Smooth muscle cell (in vitro differentiated cells): Measurements from ENCODE around the gene SYT7. TPM values are rescaled to one million over a fixed set of nuclear protein-coding genes. Genes with fewer than 3 reads are reported as not detected.

Experiments used
- DNase-seq: peaks from one replicate; lab custom pipeline; 2025; ENCODE audit not compliant: unreplicated experiment; lab: John Stamatoyannopoulos, UW
- H2AFZ ChIP-seq: fragments of 200-600 bp; sonication (generic); 2 replicates; pipeline ENCODE4 v1.6.0; 2016; ENCODE audit warnings: antibody characterized with exemption, low read depth, mild to moderate bottlenecking
- H3F3A ChIP-seq: fragments of 200-600 bp; sonication (generic); 2 replicates; pipeline ENCODE4 v1.6.0; 2017; ENCODE audit warnings: antibody characterized with exemption, low read depth
- H3K27ac ChIP-seq: fragments of 200-600 bp; sonication (generic); 2 replicates; pipeline ENCODE4 v1.5.1; 2016; ENCODE audit warnings: low read depth, mild to moderate bottlenecking
- H3K27me3 ChIP-seq: fragments of 200-600 bp; sonication (generic); 2 replicates; pipeline ENCODE4 v1.6.1; 2016; ENCODE audit warnings: low read depth, mild to moderate bottlenecking
- H3K36me3 ChIP-seq: fragments of 200-600 bp; sonication (generic); 2 replicates; pipeline ENCODE4 v1.5.1; 2016; ENCODE audit warnings: low read depth
- H3K4me1 ChIP-seq: fragments of 200-600 bp; sonication (generic); 2 replicates; pipeline ENCODE4 v1.5.1; 2016; ENCODE audit warnings: low read depth
- H3K4me2 ChIP-seq: fragments of 200-600 bp; sonication (generic); 2 replicates; pipeline ENCODE4 v1.6.0; 2016; ENCODE audit warnings: mild to moderate bottlenecking
- H3K4me3 ChIP-seq: fragments of 200-600 bp; sonication (generic); 2 replicates; pipeline ENCODE4 v1.5.1; 2016; ENCODE audit warnings: mild to moderate bottlenecking
- H3K79me2 ChIP-seq: fragments of 200-600 bp; sonication (generic); 2 replicates; pipeline ENCODE4 v1.6.0; 2016; ENCODE audit warnings: low read depth, mild to moderate bottlenecking
- H3K9ac ChIP-seq: fragments of 200-600 bp; sonication (generic); 2 replicates; pipeline ENCODE4 v1.6.0; 2016; ENCODE audit warnings: low read depth
- H3K9me3 ChIP-seq: fragments of 200-600 bp; sonication (generic); replicated peaks from 2 replicates; pipeline ENCODE4 v1.5.1; 2016; ENCODE audit warnings: low read depth
- H4K20me1 ChIP-seq: fragments of 200-600 bp; sonication (generic); 2 replicates; pipeline ENCODE4 v1.6.0; 2016; ENCODE audit warnings: low read depth
- WGBS: methylation state at CpG from one replicate; pipeline ENCODE4 v1.1.7; 2016; ENCODE audit warnings: low lambda C conversion rate; 5-methylcytosine and 5-hydroxymethylcytosine counted together
- polyA plus RNA-seq: library from polyadenylated mRNA; unstranded; fragments of >200 nt; fragmentation: Nextera tagmentation; extraction: Ambion mirVana; gene quantifications from 2 replicates; pipeline ENCODE4 v1.2.1, GENCODE V29; 2016
- total RNA-seq: library from RNA; depleted of rRNA; stranded (reverse); fragments of >200 nt; gene quantifications from 2 replicates; pipeline ENCODE4 v1.2.3, GENCODE V29; 2014
- TF ChIP-seq, protein P1 (sequence below): fragments of 200-600 bp; sonication (generic); IDR thresholded peaks from 2 replicates; pipeline ENCODE4 v1.5.1; 2017; ENCODE audit warnings: borderline replicate concordance, mild to moderate bottlenecking, antibody characterized with exemption; ENCODE audit not compliant: insufficient read depth, poor library complexity, severe bottlenecking

SYT7 gene
- total and polyA plus RNA-seq, 2 experiments from 2014 or later, result 0.79 to 4.0 TPM

DNA sequence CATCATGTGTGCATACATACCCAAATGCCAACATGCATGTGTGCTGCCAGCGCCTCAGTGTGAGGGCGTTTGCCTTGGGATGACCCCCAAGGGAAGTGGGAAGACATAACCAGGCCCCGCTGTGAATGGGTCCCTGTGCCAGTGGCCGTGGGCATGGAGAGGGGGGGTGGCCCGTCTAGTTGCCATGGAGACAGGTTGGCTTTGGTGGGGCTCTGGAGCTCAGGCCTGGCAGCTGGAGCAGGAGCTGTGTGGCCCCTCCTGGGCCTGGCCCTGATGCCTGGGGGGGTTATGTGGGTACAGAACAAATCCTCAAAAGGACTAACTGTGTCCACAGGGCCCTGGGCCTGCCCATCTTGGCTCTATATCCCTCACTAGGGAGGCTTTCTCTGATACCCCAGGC lies 8.0 kb downstream of the SYT7 start:
- no peaks in the 10 kb centered on the region for H3K36me3 ChIP-seq
- peaks cover 15% of the 10 kb centered on the region for H3K27me3 ChIP-seq
- H3F3A ChIP-seq, result no peaks in the 10 kb centered on the region
- peaks cover 1% of the 10 kb centered on the region for H3K4me1 ChIP-seq
- no peak overlapping the region for H2AFZ ChIP-seq
- H3K4me2 ChIP-seq, result no peak overlapping the region
- no peak overlapping the region for H3K9ac ChIP-seq
- no peaks in the 10 kb centered on the region for H3K79me2 ChIP-seq
- no peaks in the 10 kb centered on the region for H3K9me3 ChIP-seq
- H3K4me3 ChIP-seq, result no peak overlapping the region
- DNase-seq, result no peak
- no peak overlapping the region for H3K27ac ChIP-seq
- WGBS, result 78% methylated on average over 5 of the region's 5 CpGs
- peaks cover 32% of the 10 kb centered on the region for H4K20me1 ChIP-seq
- TF ChIP-seq, protein P1, sequence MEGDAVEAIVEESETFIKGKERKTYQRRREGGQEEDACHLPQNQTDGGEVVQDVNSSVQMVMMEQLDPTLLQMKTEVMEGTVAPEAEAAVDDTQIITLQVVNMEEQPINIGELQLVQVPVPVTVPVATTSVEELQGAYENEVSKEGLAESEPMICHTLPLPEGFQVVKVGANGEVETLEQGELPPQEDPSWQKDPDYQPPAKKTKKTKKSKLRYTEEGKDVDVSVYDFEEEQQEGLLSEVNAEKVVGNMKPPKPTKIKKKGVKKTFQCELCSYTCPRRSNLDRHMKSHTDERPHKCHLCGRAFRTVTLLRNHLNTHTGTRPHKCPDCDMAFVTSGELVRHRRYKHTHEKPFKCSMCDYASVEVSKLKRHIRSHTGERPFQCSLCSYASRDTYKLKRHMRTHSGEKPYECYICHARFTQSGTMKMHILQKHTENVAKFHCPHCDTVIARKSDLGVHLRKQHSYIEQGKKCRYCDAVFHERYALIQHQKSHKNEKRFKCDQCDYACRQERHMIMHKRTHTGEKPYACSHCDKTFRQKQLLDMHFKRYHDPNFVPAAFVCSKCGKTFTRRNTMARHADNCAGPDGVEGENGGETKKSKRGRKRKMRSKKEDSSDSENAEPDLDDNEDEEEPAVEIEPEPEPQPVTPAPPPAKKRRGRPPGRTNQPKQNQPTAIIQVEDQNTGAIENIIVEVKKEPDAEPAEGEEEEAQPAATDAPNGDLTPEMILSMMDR, result no peak

DNA sequence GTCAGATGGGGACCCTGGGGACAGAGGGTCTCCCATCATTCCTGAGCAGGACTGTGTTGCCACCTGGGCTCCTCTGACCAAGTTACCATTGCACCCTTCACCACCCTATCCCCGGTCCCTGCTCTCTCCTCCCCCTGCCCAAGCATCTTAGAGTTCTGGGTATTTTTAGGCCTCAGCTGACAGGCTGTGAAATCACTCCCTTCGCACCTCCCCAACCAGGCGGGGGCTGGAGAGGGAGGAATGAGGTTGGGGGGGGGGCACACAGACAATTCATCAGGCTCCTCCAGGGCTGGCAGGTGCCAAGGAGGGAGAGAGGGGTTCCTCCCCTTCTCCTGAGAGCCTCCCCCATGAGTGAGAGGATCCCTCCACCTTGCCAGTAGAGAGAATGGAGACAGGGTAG lies 9.0 kb downstream of the SYT7 start:
- Histone ChIP-seq H3K4me3 (no peak overlapping the region), H3K4me2 (no peak overlapping the region), H3K79me2 (no peaks in the 10 kb centered on the region), H3K9me3 (no peaks in the 10 kb centered on the region), H3F3A (no peaks in the 10 kb centered on the region), H2AFZ (no peak overlapping the region), H3K27me3 (peaks cover 18% of the 10 kb centered on the region), H3K27ac (no peak overlapping the region), H3K36me3 (no peaks in the 10 kb centered on the region), H4K20me1 (peaks cover 42% of the 10 kb centered on the region), H3K4me1 (no peaks in the 10 kb centered on the region), H3K9ac (no peak overlapping the region)
- 89% methylated on average over 3 of the region's 3 CpGs for WGBS
- TF ChIP-seq, protein P1, result no peak
- DNase-seq, result no peak

DNA sequence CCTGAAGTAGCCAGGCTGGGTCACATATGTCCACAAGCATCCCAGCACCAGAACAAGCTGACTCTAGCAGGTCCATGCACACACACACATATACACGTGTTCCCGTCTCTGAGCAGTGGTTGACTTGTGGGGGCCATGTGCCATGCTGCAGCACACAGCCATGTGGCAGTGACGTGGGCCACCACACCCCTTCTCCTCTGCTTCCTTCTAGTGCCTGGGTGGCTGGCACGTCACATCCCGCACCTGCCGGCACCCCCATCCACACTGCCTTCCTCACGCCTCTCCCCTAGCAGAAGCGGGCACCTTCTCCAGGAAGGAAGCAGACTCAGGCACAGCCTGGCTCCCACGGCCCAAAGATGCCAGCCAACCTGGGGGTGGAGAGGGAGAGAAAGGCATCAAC lies 9.5 kb downstream of the SYT7 start:
- Histone ChIP-seq H3F3A (no peaks in the 10 kb centered on the region), H3K27me3 (peaks cover 18% of the 10 kb centered on the region), H3K4me2 (no peak overlapping the region), H2AFZ (no peak overlapping the region), H3K79me2 (no peaks in the 10 kb centered on the region), H3K9me3 (no peaks in the 10 kb centered on the region), H3K4me1 (no peaks in the 10 kb centered on the region), H3K36me3 (no peaks in the 10 kb centered on the region), H4K20me1 (peaks cover 47% of the 10 kb centered on the region), H3K9ac (no peak overlapping the region), H3K27ac (no peak overlapping the region), H3K4me3 (no peak overlapping the region)
- DNase-seq, result no peak
- WGBS, result 94% methylated on average over 9 of the region's 9 CpGs
- TF ChIP-seq, protein P1, result no peak

DNA sequence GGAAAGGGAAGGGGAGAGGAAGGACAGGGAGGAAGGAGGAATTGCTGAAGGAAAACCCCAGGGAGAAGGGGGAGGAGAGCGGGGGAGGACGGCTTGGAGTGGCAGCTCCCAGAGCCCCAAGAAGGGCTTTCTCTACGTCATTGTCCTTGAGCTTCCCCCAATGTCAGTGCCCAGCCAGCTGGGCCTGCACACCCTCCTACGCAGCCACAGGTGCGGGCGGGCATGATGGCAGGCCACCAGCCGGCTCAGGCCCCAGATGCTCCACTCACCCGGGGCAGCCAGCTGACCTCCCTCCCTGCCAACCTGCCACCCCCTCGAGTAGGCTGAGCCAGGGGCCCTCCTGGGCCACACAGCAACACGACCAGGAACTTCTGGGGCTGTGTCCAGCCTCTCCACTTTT lies 11.2 kb downstream of the SYT7 start:
- WGBS, result 89% methylated on average over 10 of the region's 10 CpGs
- no peaks in the 10 kb centered on the region for H3K79me2 ChIP-seq
- TF ChIP-seq, protein P1, result no peak
- no peak overlapping the region for H2AFZ ChIP-seq
- H3K27me3 ChIP-seq, result peaks cover 18% of the 10 kb centered on the region
- H3K4me3 ChIP-seq, result no peak overlapping the region
- H3K4me1 ChIP-seq, result no peaks in the 10 kb centered on the region
- no peak overlapping the region for H3K4me2 ChIP-seq
- H3K36me3 ChIP-seq, result no peaks in the 10 kb centered on the region
- DNase-seq, result no peak
- H3K9ac ChIP-seq, result no peak overlapping the region
- peaks cover 58% of the 10 kb centered on the region for H4K20me1 ChIP-seq
- H3K27ac ChIP-seq, result no peak overlapping the region
- no peaks in the 10 kb centered on the region for H3F3A ChIP-seq
- no peaks in the 10 kb centered on the region for H3K9me3 ChIP-seq
